ENCODE results near the gene SPOPL.

- TF ChIP-seq EZH2 (IDR thresholded peaks at IDR 0.05; ENCODE audit: borderline replicate concordance, low read depth, low read length, poor library complexity, severe bottlenecking) (no peak), CTCF (conservative IDR thresholded peaks at IDR 0.05; ENCODE audit: low read depth, low read length) (no peak)
Observed at GRCh38 chr2:138548796-138549195, 47.2 kb downstream of the SPOPL start.
